Measurements from ENCODE around the gene SCYGR5.

The SCYGR5 gene

DNA sequence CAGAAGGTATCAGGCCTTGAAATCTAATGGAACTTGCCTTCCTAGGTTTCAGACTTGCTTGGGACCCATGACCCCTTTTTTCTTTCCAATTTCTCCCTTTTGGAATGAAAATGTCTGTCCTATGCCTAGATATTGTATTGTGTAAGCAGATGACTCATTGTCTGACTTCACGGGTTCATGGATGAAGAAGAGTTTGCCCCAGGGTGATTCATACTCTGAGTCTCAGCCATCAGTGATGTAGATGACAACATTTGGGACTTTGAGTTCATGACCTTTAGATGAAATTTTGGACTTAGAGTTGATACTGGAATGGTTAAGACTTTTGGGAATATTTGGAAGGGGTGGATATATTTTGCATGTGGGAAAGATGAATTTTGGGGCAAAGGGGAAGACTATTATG is 11.2 kb upstream of the SCYGR5 start (continued):
- TF ChIP-seq, protein P1, sequence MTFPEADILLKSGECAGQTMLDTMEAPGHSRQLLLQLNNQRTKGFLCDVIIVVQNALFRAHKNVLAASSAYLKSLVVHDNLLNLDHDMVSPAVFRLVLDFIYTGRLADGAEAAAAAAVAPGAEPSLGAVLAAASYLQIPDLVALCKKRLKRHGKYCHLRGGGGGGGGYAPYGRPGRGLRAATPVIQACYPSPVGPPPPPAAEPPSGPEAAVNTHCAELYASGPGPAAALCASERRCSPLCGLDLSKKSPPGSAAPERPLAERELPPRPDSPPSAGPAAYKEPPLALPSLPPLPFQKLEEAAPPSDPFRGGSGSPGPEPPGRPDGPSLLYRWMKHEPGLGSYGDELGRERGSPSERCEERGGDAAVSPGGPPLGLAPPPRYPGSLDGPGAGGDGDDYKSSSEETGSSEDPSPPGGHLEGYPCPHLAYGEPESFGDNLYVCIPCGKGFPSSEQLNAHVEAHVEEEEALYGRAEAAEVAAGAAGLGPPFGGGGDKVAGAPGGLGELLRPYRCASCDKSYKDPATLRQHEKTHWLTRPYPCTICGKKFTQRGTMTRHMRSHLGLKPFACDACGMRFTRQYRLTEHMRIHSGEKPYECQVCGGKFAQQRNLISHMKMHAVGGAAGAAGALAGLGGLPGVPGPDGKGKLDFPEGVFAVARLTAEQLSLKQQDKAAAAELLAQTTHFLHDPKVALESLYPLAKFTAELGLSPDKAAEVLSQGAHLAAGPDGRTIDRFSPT (tag by site-specific recombination; IDR thresholded peaks at IDR 0.05) = peak; percentile 79
- TF ChIP-seq ZNF518A (tag by site-specific recombination; conservative IDR thresholded peaks at IDR 0.05; ENCODE audit: low read depth) = 0 out of 2 replicates have a peak, but pooled peaks have one; percentile 22
- TF ChIP-seq ZNF184 (tag by site-specific recombination; IDR thresholded peaks at IDR 0.05) = 0 out of 2 replicates have a peak, but pooled peaks have one; percentile 33
- TF ChIP-seq ZNF48 (tag by site-specific recombination; IDR thresholded peaks at IDR 0.05) = no peak
- TF ChIP-seq KLF1 (tag by site-specific recombination; IDR thresholded peaks at IDR 0.05) = no peak
- no peak for TF ChIP-seq CTCF (tag by site-specific recombination; IDR thresholded peaks at IDR 0.05)
- TF ChIP-seq, protein P2, sequence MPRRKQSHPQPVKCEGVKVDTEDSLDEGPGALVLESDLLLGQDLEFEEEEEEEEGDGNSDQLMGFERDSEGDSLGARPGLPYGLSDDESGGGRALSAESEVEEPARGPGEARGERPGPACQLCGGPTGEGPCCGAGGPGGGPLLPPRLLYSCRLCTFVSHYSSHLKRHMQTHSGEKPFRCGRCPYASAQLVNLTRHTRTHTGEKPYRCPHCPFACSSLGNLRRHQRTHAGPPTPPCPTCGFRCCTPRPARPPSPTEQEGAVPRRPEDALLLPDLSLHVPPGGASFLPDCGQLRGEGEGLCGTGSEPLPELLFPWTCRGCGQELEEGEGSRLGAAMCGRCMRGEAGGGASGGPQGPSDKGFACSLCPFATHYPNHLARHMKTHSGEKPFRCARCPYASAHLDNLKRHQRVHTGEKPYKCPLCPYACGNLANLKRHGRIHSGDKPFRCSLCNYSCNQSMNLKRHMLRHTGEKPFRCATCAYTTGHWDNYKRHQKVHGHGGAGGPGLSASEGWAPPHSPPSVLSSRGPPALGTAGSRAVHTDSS (tag by site-specific recombination; IDR thresholded peaks at IDR 0.05) = 0 out of 2 replicates have a peak, but pooled peaks have one; percentile 14
- TF ChIP-seq BCL11B (tag by site-specific recombination; IDR thresholded peaks at IDR 0.05; ENCODE audit: low read depth) = no peak
- TF ChIP-seq SP3 (tag by site-specific recombination; IDR thresholded peaks at IDR 0.05) = no peak
- no peak for TF ChIP-seq ZNF521 (tag by site-specific recombination; IDR thresholded peaks at IDR 0.05)
- TF ChIP-seq ZNF138 (tag by site-specific recombination; IDR thresholded peaks at IDR 0.05; ENCODE audit: borderline replicate concordance) = no peak
- TF ChIP-seq ZNF324 (tag by site-specific recombination; IDR thresholded peaks at IDR 0.05) = no peak
- no peak for TF ChIP-seq ZNF140 (tag by site-specific recombination; IDR thresholded peaks at IDR 0.05)
- peak; percentile 37; the same call in 1 of the 2 replicates for TF ChIP-seq PRDM1 (tag by site-specific recombination; IDR thresholded peaks at IDR 0.05)
- no peak for TF ChIP-seq ZSCAN16 (tag by site-specific recombination; IDR thresholded peaks at IDR 0.05)

DNA sequence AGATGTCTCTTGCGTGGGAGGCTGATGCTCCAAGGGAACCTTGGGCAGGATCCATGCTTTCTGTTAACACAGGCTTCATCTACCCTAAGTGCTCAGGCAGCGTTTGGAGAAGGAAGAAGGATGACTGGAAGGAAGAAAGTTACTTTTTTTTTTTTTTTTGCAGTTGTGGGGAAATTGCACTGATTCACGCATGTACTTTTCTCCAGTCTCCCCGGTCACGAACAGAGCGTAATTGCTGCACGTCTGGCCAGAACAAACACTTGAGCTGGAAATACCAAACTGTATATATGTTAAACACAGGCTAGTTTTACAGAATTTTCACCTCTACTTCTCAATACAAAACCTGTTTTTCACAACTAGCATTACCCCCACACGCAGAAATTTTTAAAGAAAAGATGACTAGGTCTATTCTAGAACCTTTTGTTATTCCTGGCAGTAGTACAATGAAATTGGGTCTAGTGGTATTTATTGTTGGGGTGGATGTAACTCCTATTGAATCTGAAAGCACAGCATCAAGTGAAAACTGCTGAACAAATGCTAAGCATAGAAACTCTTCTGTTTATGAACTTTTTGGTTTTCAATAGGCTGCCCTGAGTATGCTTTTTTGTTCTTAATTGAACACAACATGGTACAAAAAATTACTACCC is 9.3 kb upstream of the SCYGR5 start:
- no peaks in the 10 kb centered on the region for H3K4me1 ChIP-seq (ENCODE audit: control insufficient read depth, insufficient read depth, low read length)
- CTCF ChIA-PET = interaction anchor here (0.5 to 5.6 kb wide), 18 partner anchors 7 to 1163 kb away, joined by 3 to 125 read pairs (median 4); no protein-coding TSS in a partner anchor
- H3K4me3 ChIP-seq (ENCODE audit: low read depth, low read length) = no peak overlapping the region
- no peak overlapping the region for H3K27ac ChIP-seq (ENCODE audit: extremely low read depth, low read depth, low read length)
- H3K36me3 ChIP-seq (ENCODE audit: control insufficient read depth in 2 of 2, insufficient read depth in 1 of 2, low read length in 2 of 2) = no peaks in the 10 kb centered on the region
- POLR2A ChIA-PET = interaction anchor here (0.5 to 0.7 kb wide), 2 partner anchors 162 to 527 kb away, joined by 3 read pairs; no protein-coding TSS in a partner anchor
- H3K9me3 ChIP-seq (ENCODE audit: control insufficient read depth, insufficient read depth, low read depth, low read length) = no peaks in the 10 kb centered on the region
- TF ChIP-seq ZNF561 (tag by site-specific recombination; IDR thresholded peaks at IDR 0.05; ENCODE audit: borderline replicate concordance) (no peak), SP2 (tag by site-specific recombination; IDR thresholded peaks at IDR 0.05) (no peak), ZNF473 (tag by site-specific recombination; IDR thresholded peaks at IDR 0.05) (no peak), MZF1 (tag by site-specific recombination; IDR thresholded peaks at IDR 0.05; ENCODE audit: borderline replicate concordance) (no peak), ZNF26 (tag by site-specific recombination; IDR thresholded peaks at IDR 0.05) (no peak), ZNF354C (tag by site-specific recombination; IDR thresholded peaks at IDR 0.05; ENCODE audit: borderline replicate concordance, low read depth) (no peak), ZNF394 (tag by site-specific recombination; IDR thresholded peaks at IDR 0.05; ENCODE audit: borderline replicate concordance) (no peak), KLF8 (tag by site-specific recombination; IDR thresholded peaks at IDR 0.05) (no peak), ZNF658 (tag by site-specific recombination; IDR thresholded peaks at IDR 0.05) (no peak)

Data from HEK293 (cell line).